NCI-H2196 (cell line): Measurements from ENCODE around the gene ADCY2.

Experiments
- DNase-seq: peaks from one replicate; lab custom pipeline; 2025; ENCODE audit not compliant: unreplicated experiment; lab: John Stamatoyannopoulos, UW

The ADCY2 gene

DNA sequence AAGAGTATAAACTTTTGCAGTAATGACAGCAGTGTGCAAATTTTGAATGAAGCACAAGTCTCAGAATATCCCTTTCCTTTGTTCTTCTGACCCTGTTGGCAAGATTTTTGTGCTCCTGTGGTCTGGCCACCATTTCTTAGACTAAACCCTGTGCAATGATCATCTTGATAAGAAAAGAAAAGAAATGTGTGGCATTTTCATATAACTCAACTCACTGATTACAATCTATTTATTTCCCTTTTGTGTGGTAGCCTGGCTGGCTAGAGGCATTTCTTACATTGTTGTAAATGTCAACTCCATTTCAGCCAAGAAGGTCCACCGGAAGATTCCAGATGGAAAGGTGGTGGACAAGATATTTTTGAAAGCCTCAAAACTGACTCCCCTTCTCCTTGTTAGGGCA is 41.9 kb downstream of the ADCY2 start:
- no peak for DNase-seq

DNA sequence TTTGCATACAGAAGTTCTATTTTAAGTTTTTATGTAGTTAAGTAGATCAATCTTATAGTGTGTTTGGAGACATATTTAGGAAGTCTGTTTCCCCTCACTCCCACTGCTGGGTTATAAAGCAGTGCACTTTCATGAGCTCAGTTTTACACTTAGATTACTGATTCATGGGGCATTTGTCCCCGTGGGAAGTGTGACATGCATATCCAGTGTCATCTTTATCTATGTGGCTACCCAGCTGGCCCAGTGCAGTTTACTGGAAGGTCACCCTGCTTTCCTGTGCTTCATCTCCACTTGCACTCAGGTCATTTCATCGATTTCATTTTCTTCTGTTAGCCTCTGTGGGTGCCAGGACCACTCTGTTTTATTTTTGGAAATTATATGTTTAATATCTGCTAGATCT is 49.1 kb downstream of the ADCY2 start:
- DNase-seq = no peak

DNA sequence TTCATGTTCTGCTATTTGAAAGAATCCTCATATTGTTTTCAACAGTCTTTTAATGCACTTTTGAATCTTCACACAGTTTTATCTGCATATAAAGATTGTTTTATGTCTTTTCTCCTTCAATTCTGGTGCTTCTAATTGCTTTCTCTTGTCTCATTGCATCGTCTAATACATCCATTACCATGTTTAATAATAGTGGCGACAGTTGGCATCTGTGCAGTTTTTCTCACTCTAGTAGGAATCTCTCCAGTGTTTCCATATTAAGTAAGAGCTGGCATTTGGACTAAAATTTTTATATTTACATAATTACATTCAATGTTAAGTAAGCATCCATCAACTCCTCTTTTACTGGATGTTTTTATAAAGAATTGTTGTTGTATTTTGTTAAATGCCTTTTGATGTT is 49.9 kb downstream of the ADCY2 start:
- DNase-seq = no peak

DNA sequence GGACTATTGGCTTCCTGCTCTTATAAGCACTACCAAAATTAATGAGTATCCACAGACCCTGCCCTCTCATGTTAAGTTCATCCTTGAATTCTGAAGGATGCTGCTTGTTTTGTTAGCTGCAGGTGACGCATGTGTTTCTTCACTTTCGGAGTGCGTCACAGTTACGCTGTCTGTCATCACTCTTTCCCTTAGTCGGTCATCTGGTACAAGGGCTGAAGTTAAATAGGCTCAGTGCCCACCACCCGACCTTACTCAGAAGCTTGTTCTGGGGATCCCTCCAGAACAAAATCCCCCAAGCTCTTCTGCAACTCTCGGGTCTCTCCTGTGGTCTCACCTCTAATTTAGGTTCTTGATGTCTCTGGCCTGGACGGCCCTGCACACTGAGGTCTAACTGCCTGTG is 51.0 kb downstream of the ADCY2 start:
- DNase-seq = no peak

DNA sequence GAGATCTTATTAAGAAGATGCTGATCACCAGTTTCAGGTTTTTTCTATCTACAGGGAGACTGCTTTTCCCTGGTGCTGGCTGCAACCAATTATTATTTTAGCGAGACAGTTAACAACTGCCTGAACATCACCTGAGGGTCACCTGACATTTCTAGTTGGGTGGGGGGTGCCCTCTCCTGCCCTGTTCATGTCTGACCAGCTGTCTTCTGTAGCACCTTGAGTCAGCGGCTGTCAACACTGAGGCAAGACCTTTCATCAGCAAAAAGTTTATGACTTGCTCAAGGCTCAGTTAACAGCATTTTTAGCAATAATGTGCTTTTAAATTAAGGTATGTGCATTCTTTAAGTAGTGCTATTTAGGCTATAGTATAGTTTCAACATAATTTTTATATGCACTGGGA is 58.0 kb downstream of the ADCY2 start:
- no peak for DNase-seq

DNA sequence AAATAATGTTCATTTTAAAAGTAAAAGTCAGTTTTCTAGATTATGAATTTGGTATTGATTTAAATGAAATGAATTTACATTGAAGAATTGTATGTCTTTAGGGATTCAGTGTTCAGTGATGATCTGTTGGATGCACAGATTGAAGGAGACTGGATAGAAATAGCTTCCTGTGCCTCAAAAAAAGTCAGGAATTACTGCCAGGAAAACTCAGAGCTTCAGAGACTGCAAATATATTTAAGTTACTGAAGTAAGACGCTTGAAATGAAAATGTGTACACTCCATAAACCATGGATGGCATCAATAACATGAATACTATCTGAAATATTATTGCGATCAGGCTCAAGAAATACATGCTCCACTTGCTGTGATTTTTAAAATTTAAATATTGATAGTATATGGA is 60.3 kb downstream of the ADCY2 start:
- DNase-seq = no peak

DNA sequence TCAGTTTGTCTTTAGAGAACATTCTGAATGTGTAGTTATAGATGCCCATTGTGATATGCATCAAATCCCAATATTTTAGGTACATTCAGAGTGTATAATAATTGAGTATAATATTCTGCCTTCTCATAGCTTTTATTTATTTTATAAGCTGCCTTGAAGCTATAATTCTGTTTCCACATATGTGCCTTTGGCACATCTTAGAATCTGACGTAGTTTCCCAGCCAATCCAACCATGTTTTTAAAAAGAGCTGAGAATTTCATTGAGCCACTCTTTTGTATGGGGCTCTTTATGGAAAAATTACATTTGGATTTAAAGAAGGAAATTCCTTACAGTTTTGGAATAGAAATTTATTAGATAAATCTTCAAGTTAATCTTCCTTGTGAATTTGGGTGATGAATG is 65.4 kb downstream of the ADCY2 start:
- no peak for DNase-seq

DNA sequence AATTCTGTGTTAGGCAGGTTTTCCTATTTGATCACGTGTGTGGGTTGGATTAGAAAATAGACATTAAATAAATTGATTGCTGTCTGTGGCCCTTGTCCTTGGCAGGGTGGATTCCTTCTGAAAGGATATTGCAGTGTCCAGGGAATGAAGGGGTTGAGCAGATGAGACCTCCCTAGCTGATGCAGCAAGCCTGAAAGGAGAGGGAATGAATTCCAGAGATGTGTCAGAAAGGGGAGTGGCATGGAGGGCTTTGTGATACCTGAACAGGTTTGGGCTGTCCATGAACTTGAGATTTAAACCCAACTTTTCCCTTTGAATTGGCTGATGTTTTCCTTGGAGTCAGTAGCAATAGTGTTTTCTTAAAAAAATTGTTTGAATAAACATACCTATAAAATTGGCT is 66.8 kb downstream of the ADCY2 start:
- no peak for DNase-seq

DNA sequence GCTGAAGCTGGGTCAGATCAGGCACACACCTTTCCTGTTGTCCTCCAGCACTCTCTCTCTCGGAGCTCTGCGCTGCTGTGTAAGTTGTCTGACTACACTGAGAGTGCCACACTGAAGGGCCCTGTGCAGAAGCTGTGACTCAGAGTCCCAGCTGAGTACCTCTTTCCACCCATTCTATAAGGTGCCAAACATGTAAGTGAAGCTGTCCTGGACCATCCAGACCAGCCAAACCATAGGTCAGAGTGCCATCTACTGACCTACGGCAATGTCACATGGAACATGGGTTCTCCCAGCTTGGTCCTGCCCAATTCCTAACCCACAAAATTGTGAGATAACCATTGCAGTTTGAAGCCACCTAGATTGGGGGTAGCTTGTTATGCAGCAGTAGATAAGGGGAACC is 68.2 kb downstream of the ADCY2 start:
- DNase-seq = peak; percentile 5

DNA sequence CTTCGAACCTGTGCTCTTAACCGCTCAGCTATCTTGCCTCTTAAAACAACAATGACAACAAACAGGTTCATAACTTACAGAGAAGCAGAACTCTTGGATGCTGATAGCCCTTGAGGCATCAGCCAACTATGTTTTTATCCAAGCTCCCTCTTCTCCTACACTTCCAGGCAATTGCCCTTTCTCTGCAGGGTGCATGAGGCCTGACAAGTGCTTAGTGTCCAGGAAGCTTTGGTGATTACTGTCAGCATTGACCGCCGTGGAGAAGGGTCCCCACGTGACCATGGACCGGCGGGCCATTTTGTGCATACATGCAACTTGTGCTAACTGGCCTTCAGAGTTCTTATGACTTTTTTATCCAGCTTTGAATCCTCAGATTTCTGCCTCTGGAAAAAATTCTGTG is 71.2 kb downstream of the ADCY2 start:
- DNase-seq = no peak

DNA sequence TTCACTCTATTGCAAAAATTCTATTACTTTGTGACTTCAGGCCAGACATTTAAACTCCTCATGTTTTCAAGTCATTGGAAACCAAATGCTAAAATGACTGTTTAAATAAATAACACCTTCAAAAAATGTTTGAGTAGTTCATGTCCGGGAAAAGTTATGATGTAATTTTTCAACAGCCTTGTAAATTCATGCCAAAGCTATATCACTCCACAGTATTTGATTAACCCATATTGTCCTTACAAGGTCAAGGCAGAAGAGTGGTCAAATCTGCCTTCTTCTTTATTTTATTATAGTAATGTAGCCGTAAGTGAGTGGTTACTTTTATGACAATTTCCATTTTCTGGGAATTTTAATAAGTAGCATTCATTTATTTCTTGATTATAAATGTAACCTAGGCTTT is 72.8 kb downstream of the ADCY2 start:
- no peak for DNase-seq

DNA sequence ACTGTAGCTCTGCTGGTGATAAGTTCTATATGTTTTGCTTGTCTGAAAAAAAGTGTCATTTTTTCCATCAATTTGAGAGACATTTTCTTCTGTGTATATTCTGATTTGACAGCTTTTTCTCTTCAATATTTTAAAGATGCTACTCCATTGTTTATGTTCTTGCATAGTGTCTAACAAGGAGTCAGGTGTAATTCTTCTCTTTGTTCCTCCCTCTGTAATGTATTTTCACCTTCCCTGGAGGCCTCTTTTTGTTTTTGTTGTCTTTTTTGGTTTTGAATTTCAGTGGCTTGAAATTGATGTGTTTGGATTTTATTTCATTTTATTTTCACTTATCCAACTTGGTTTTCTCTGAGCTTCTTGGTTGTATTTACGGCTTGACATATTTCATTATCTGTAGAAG is 75.8 kb downstream of the ADCY2 start:
- no peak for DNase-seq

DNA sequence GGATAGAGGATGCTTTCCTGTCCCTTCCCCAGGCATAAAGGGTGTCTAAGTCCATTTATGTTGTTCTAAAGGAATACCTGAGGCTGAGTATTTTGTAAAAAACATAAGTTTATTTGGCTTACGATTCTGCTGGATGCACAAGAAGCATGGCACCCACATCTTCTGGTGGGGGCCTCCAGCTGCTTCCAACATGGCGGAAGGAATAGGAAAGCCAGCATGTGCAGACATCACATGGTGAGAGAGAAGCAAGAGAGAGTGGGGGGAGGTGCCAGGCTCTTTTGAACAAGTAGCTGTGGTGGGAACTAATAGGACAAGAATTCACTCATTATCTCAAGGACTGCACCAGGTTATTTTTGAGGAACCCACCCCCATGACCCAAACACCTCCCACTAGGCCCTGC is 77.2 kb downstream of the ADCY2 start:
- no peak for DNase-seq

DNA sequence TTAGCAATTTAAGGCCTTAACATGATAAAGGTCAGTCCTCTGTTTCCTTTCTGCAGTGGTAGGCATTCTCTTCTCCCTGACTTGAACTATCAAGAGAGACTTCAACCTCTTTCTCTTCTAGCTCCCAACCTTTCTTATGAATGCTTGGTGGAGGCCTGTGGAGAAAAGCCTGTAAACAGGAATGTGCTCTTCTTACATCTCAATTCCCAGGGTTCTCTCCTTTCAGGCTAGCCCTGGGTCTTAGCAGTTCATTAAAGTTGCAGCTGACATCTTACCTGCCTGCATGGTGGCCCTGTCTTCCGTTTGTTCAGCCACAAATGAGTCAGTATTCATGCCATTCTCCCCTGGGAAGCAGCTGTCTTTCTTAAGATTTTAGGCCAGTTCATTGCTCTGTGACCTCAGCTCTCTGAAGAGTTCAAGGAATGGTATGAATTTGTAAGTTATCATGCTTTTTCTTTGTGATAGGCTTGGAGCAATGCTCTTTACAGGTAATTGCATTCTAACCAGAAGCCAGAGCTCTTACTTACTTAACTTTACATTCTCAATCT is 77.8 kb downstream of the ADCY2 start:
- DNase-seq = no peak

DNA sequence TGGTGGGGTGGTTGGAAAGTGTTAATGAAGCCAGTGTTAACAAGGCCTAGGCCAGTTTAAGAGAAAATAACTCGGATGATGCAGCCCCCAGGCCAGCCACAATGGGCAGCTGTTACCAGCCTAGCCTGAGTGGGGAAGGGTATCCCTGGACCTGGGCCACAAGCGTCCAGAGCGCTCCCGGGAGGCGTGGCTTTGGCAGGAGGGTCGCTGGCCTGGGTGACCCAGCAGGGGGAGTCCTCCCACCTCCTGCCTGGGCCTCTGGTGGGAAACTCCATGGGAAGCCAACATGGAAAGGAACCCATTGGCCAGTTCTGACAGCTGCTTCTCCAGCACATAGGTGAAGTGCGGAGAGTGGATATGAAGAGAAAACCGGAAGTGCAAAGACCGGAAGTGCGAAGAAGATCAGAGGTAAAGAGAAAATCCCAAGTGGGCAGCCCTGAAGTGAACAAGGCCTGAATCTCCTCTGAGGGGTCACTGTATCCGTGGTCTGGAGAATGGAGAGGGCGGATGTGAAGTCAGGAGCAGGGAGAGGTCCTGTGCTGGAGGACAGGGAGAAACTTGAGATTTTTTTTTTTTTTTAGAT is 79.0 kb downstream of the ADCY2 start:
- DNase-seq = no peak

DNA sequence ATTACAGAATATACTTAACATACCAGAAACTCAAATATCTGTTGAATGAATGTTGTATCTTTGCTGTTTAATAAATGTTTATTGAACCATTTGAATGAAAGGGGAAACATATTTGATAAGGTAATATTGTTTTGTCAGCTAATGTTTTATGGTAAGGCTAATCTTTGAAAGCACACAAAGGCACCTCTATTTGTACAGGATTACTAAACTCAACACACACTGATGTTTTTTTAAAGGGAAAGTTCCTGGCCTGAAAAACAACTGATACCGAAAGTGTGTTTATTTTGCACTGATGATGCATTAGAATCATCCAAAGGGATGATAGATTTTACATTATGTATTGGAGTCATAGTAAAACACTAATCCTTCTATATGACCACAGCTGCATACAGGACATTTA is 82.5 kb downstream of the ADCY2 start:
- DNase-seq = no peak

DNA sequence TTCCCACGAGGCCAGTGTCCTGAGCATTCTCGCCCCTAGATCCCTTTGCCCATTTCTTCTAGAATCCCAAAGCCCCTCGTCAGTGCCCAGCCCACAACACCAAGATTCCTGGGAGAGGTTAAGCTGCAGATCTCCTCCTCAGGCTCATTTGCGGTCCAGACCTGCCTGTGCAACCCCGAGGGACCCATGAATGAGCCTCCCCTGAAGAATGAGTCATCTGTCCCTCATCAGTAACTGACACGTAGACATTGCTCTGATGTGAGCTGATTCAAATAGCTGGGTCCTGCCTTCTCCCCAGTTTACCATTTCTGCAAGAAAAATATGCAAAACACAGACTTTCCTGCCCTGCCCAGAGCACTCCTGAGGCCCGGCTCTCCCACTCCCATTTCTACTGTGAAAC is 92.8 kb downstream of the ADCY2 start:
- DNase-seq = no peak

DNA sequence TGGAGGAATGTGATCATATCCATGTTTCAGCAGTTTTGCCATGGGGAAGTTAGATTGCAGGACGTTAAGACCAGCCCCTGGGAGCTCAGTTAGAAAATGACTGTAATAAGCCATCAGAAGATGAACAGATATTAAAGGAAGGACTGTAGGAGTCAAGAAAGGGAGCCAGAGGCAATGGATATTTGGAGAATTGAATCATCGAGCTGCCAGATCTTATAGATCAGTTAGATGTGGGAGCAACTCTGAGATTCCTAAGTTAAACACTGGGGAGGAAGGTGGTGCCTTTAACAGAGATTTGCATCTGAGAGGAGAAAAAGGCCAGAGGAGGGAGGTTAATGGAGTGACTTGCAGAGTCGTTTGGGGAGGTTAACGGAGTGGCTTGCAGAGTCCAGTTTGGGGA is 96.4 kb downstream of the ADCY2 start:
- DNase-seq = no peak

DNA sequence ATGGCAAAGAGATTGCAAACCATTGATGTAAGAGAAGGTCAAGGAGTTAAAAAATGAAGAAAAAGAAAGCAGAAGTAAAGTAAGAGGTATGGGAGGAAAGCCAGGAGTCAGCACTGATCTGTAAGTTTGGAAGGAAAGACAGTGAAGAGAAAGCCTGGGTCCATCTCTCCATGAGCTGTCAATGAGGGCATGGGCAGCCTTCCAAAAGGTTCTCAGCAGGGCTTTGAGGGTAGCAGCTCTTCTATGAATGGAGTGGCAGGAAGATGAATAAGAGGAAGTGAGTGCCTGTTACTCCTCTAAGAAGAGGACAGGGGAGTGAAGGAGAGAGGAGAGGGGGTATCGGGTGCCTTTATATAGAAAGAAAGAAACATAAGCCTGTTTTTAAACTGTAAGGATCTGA is 97.1 kb downstream of the ADCY2 start:
- peak; percentile 12 for DNase-seq

DNA sequence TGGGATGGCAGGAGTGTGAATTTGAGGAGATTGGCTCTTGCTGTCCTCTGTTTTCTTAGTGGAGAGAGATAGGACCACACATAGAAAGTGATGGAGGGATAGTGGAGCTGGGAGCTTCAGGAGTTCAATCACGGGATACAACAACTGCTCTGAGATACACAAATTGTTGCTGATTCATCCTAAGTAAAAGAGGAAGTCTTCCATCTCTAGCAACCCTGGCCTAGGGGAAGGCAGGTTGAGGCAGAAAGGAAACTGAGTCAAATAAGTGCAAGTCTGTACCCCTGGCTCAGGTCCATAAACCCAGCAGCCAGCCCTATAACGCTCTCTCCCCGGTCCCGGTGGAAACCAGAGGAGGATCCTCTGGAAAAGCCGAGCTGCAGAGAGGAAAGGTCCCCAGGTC is 97.7 kb downstream of the ADCY2 start:
- DNase-seq = no peak

DNA sequence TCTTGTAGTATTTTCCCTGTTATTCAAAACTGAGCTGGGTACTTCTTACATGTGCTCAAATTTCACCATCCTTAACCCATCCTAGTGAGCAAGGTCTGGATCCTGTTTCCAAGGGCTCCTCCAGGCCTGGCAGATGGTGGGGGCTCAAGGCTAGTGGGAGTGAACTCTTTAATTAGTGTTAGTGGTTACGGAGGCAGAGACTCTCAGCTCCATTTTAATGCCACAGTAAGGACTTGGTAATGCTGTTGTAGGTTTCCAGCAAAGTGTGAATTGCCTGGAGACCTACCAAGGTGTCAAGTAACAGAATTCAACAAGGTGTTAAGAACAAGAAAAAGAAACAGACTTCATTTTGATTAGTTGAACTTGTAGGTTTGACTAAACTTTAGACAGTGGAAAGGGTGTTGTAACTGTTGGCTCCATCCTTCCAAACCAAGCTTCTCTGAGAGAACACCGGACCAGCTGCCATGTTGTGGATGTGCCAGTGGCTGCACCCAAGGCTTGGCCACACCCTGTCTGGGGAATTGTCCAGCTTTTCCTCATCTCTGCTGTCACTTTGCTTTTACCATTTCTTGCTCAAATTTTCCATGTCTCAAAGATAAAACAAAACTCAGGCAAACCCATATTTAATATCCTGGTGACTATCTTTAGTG is 98.7 kb downstream of the ADCY2 start:
- no peak for DNase-seq

DNA sequence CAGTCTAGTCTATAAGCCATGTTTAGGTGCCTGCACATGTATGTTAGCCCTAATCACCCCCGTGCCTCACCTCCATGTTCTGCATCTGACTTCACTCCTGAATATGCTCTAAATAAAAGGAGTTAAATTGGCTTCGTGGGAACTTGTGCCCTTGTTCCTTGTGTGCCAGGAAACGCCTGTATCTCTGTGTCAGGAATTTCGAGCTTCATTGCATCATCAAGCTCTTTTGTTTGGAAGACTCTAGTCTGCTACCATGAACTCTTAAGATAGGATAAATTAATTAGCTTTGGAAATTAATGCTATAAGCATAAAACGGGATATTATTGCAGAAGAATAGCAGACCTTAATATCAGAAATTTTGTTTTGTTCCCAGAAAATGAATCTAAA is 99.2 kb downstream of the ADCY2 start:
- DNase-seq = no peak

DNA sequence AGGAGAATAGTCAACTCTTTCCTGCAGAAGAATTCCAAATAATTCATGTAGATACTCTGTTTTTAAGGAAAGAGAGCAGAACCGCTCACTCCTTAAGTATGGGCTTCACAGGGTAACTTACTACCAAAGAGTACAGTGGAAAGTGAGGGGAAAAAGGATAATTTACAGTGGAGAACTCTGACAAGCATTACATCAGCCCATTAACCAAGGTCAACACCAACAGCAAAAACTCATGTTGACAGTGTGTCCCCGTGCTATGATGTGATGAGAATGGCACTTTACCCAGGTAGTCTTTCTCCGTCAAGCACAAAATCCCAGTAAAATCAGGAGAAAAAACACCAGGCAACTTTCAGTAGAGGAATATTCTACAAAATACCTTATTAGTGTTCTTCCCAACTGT is 104.3 kb downstream of the ADCY2 start:
- DNase-seq = no peak
